Measurements from ENCODE around the gene NRBF2. TPM values are rescaled to one million over a fixed set of nuclear protein-coding genes. Genes with fewer than 3 reads are reported as not detected.
A peak's percentile ranks its signal among the peaks of the same experiment; 100 is the strongest.

NRBF2 gene
- total RNA-seq, 1 donor from 2014 or later: 14.0 TPM

GRCh38 chr10:63107943-63108437 is 25.1 kb upstream of the NRBF2 start:
- no peak overlapping the region for H3K4me3 ChIP-seq (ENCODE audit: low read depth, low read length)
- DNase-seq (ENCODE audit: low read depth): no peak
- no peak for TF ChIP-seq CTCF (conservative IDR thresholded peaks at IDR 0.05; ENCODE audit: low read depth, low read length)

- no peak for DNase-seq (ENCODE audit: low read depth)
- H3K4me3 ChIP-seq (ENCODE audit: low read depth, low read length): no peak overlapping the region
- TF ChIP-seq CTCF (conservative IDR thresholded peaks at IDR 0.05; ENCODE audit: low read depth, low read length): no peak
Measured at GRCh38 chr10:63110940-63111339, 22.2 kb upstream of the NRBF2 start.

GRCh38 chr10:63114031-63114814 is 18.9 kb upstream of the NRBF2 start:
- no peak for DNase-seq (ENCODE audit: low read depth)
- no peak for TF ChIP-seq CTCF (conservative IDR thresholded peaks at IDR 0.05; ENCODE audit: low read depth, low read length)

DNA sequence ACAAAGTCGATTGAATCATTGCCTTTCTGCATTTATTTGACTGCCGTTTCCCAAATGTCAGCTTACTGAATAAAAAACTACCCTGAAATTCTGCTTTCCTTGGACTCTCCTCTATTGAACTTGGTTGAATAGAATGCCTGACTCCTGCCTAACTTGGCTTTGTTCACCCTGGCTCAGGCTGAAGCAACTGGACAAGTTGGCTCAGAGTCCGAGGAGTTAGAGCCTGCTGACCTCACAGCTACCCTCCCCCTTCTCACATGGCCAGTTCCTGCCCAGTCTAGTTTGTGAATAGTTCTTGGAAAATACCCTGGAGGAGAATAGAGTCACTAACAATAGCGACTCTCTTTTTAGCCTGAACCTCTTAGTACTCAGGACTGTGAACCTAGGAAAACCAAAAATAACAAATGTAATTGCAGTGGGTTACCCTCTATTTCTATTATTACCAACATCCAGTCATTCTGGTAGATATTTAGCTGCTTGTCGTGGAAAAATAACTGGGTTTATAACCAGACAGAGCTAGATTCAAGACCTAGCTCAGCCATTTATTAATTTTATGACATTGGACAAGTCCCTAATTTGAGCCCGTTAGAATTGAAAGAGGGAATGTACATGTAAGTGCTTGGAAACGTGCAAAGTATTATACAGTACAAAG is 17.3 kb upstream of the NRBF2 start:
- no peak for TF ChIP-seq CTCF (conservative IDR thresholded peaks at IDR 0.05; ENCODE audit: low read depth, low read length)
- H3K4me3 ChIP-seq (ENCODE audit: low read depth, low read length): no peak overlapping the region
- peak; percentile 78 for DNase-seq (ENCODE audit: low read depth)

More at GRCh38 chr10:63114031-63114814, 18.9 kb upstream of the NRBF2 start:
- H3K4me3 ChIP-seq (ENCODE audit: low read depth, low read length): no peak overlapping the region

GRCh38 chr10:63116452-63117072 is 16.6 kb upstream of the NRBF2 start:
- no peak for TF ChIP-seq CTCF (conservative IDR thresholded peaks at IDR 0.05; ENCODE audit: low read depth, low read length)
- no peak overlapping the region for H3K4me3 ChIP-seq (ENCODE audit: low read depth, low read length)
- no peak for DNase-seq (ENCODE audit: low read depth)

- no peak overlapping the region for H3K4me3 ChIP-seq (ENCODE audit: low read depth, low read length)
- TF ChIP-seq CTCF (conservative IDR thresholded peaks at IDR 0.05; ENCODE audit: low read depth, low read length): no peak
- DNase-seq (ENCODE audit: low read depth): no peak
Measured at GRCh38 chr10:63119041-63119440, 14.1 kb upstream of the NRBF2 start.
